Neural crest cell (in vitro differentiated cells): Measurements from ENCODE around the gene COMMD3. TPM values are rescaled to one million over a fixed set of nuclear protein-coding genes. Genes with fewer than 3 reads are reported as not detected.

Source experiments
- DNase-seq: peaks from one replicate; pipeline ENCODE4 v3.0.0; 2021; ENCODE audit warnings: low read depth, mixed read lengths, low spot score
- H3K27ac Mint-ChIP-seq: one replicate; pipeline ENCODE4 v1.8.0; 2021; ENCODE audit warnings: mild to moderate bottlenecking, mixed read lengths; ENCODE audit not compliant: unreplicated experiment
- H3K27me3 Mint-ChIP-seq: 2 replicates; pipeline ENCODE4 v1.8.0; 2021; ENCODE audit warnings: low read depth, mild to moderate bottlenecking, mixed read lengths
- H3K36me3 Mint-ChIP-seq: 2 replicates; pipeline ENCODE4 v1.8.0; 2021; ENCODE audit warnings: low read depth, mild to moderate bottlenecking, mixed read lengths
- H3K4me1 Mint-ChIP-seq: 2 replicates; pipeline ENCODE4 v1.8.0; 2021; ENCODE audit warnings: mixed read lengths
- H3K4me3 Mint-ChIP-seq: one replicate; pipeline ENCODE4 v1.8.0; 2021; ENCODE audit warnings: mild to moderate bottlenecking, mixed read lengths
- H3K9me3 Mint-ChIP-seq: 2 replicates; pipeline ENCODE4 v1.8.0; 2021; ENCODE audit warnings: mixed read lengths
- CTCF ChIP-seq: fragments of 200-600 bp; sonication (generic); conservative IDR thresholded peaks from 2 replicates; pipeline ENCODE4 v1.5.0; 2021; ENCODE audit warnings: antibody characterized with exemption, mild to moderate bottlenecking
- total RNA-seq: library from RNA; stranded (reverse); gene quantifications from 2 replicates; pipeline ENCODE4 v1.2.1, GENCODE V29; 2021

The COMMD3 gene
- total RNA-seq, 1 donor from 2014 or later: 35.1 TPM

- Mint-ChIP-seq H3K4me3 (peak overlapping the region; percentile 96), H3K36me3 (peaks cover 11% of the 10 kb centered on the region), H3K27me3 (peaks cover 63% of the 10 kb centered on the region), H3K4me1 (peaks cover 50% of the 10 kb centered on the region), H3K27ac (no peak overlapping the region), H3K9me3 (no peaks in the 10 kb centered on the region)
- no peak for DNase-seq
- TF ChIP-seq CTCF: no peak
Observed at GRCh38 chr10:22323538-22324305, 7.5 kb downstream of the COMMD3 start.

GRCh38 chr10:22324413-22324812, 8.2 kb downstream of the COMMD3 start:
- H3K9me3 Mint-ChIP-seq: no peaks in the 10 kb centered on the region
- no peak for TF ChIP-seq CTCF
- H3K36me3 Mint-ChIP-seq: peaks cover 14% of the 10 kb centered on the region
- DNase-seq: no peak
- H3K27me3 Mint-ChIP-seq: peaks cover 56% of the 10 kb centered on the region
- H3K4me3 Mint-ChIP-seq: peak overlapping the region; percentile 96
- H3K4me1 Mint-ChIP-seq: peaks cover 50% of the 10 kb centered on the region
- no peak overlapping the region for H3K27ac Mint-ChIP-seq

GRCh38 chr10:22324893-22325271, 8.7 kb downstream of the COMMD3 start:
- H3K27ac Mint-ChIP-seq: no peak overlapping the region
- H3K36me3 Mint-ChIP-seq: peaks cover 18% of the 10 kb centered on the region
- H3K27me3 Mint-ChIP-seq: peaks cover 56% of the 10 kb centered on the region

GRCh38 chr10:22325272-22326144, 9.3 kb downstream of the COMMD3 start:
- no peaks in the 10 kb centered on the region for H3K9me3 Mint-ChIP-seq
- no peak for TF ChIP-seq CTCF
- H3K36me3 Mint-ChIP-seq: peaks cover 15% of the 10 kb centered on the region
- H3K4me3 Mint-ChIP-seq: peak overlapping the region; percentile 96
- no peak overlapping the region for H3K27ac Mint-ChIP-seq
- H3K27me3 Mint-ChIP-seq: peaks cover 51% of the 10 kb centered on the region
- DNase-seq: peak; percentile 65
- H3K4me1 Mint-ChIP-seq: peaks cover 41% of the 10 kb centered on the region

More at GRCh38 chr10:22324893-22325271, 8.7 kb downstream of the COMMD3 start:
- peaks cover 45% of the 10 kb centered on the region for H3K4me1 Mint-ChIP-seq
- no peak for DNase-seq
- H3K9me3 Mint-ChIP-seq: no peaks in the 10 kb centered on the region
- TF ChIP-seq CTCF: no peak
- H3K4me3 Mint-ChIP-seq: peak overlapping the region; percentile 96

- no peaks in the 10 kb centered on the region for H3K9me3 Mint-ChIP-seq
- peak overlapping the region; percentile 93 for H3K4me3 Mint-ChIP-seq
- TF ChIP-seq CTCF: no peak
- no peak overlapping the region for H3K27ac Mint-ChIP-seq
- no peak for DNase-seq
- peaks cover 41% of the 10 kb centered on the region for H3K4me1 Mint-ChIP-seq
- H3K27me3 Mint-ChIP-seq: peaks cover 57% of the 10 kb centered on the region
- peaks cover 16% of the 10 kb centered on the region for H3K36me3 Mint-ChIP-seq
Observed at GRCh38 chr10:22326145-22326702, 10.0 kb downstream of the COMMD3 start.
